GM18951 (cell line): ENCODE results near the gene INTS13.
A peak's percentile ranks its signal among the peaks of the same experiment; 100 is the strongest.
"Not testable (repeated sequence)": the region's sequence is repeated elsewhere in the genome, so short reads cannot be mapped to it uniquely, and the experiment has no call there.

Experiments used
- POLR2A ChIP-seq: IDR thresholded peaks from 4 replicates; pipeline ENCODE4 v1.6.1; 2011; ENCODE audit warnings: mild to moderate bottlenecking; ENCODE audit not compliant: insufficient read length, insufficient read depth; ENCODE audit errors: extremely low read depth
- in situ Hi-C: fragments of 300-500 bp; cut with MboI; formaldehyde crosslinking; loops from one replicate; pipeline ENCODE4 v1.12.0; 2022; ENCODE audit warnings: low sequenced_read_pairs, mixed read lengths, inconsistent platforms; ENCODE audit not compliant: unreplicated experiment

The INTS13 gene

GRCh38 chr12:26937863-26938700 lies at the start of gene INTS13, which contains the start of gene FGFR1OP2:
TSS of gene INTS13 (minus strand) at chr12:26937981. CDS start at chr12:26936803, 1,178 bp downstream.
TSS of gene FGFR1OP2 (plus strand) at chr12:26938470. CDS start at chr12:26954159, 15,689 bp downstream.
- in situ Hi-C loops = no loop called here
- peak; percentile 95 for TF ChIP-seq POLR2A

GRCh38 chr12:26982866-26983265 lies 45.1 kb upstream of the INTS13 start:
- in situ Hi-C loops = no loop called here
- no peak for TF ChIP-seq POLR2A

DNA sequence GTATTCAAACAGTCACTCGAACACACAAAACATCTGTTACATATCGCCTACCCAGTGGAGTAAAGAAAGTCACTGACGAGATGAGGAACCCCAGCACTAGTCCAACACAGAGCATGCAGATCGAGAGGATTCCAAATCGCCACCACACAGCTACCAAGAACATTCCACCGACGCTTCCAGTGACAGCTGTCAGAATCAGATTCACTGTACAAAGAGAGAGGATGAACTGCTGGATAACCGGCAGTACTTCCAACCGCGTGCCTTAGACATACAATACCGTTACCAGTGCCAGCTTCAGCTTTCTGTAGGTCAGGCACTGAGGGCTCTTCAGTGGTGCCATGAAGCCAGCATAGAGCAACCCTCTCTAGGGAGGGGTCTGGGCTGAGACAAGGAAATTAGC lies 42.0 kb upstream of the INTS13 start:
- TF ChIP-seq POLR2A = no peak
- in situ Hi-C loops = no loop called here

- no peak for TF ChIP-seq POLR2A
- in situ Hi-C loops = no loop called here
Observed at GRCh38 chr12:26978801-26979200, 41.0 kb upstream of the INTS13 start.

GRCh38 chr12:26976687-26977086 lies 38.9 kb upstream of the INTS13 start:
- no peak for TF ChIP-seq POLR2A
- in situ Hi-C loops = no loop called here

DNA sequence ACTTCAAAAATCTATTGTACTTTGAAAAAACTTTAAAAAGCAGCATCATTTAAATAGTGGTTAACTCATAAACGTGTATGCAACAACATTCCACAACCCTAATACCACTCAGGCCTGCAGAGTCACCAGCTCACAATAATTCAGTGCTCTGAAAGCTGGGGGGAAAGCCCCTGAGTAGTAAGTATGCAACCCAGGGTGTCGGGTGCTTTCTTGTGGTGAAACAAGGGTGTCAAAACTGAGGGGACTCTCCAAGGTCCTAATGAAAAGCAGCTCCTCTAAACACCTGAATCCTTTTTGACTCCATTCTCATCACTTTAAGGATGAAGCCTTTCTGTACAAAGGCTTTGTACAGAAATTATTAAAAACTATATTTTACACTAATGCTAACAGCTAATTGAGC lies 34.2 kb upstream of the INTS13 start:
- in situ Hi-C loops = no loop called here
- no peak for TF ChIP-seq POLR2A

GRCh38 chr12:26970136-26970535 lies 32.4 kb upstream of the INTS13 start:
- no peak for TF ChIP-seq POLR2A
- in situ Hi-C loops = no loop called here

DNA sequence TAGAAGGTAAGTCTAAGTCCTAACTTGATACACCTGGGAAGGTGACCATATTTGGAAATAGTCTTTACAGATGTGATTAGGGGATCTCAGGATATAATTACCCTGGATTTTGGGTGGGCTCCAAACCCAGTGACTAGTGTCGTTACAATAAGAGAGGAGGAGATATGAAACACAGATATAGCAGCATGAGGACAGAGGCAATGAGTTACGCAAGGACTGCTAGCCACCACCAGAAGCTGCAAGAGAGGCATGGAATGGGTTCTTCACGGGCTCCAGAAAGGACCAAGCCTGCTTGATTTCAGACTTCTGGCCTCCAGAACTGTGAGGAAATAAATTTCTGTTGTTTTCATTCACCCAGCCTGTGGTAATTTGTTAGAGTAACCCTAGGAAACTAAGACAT lies 29.1 kb upstream of the INTS13 start:
- in situ Hi-C loops = no loop called here
- TF ChIP-seq POLR2A = no peak

DNA sequence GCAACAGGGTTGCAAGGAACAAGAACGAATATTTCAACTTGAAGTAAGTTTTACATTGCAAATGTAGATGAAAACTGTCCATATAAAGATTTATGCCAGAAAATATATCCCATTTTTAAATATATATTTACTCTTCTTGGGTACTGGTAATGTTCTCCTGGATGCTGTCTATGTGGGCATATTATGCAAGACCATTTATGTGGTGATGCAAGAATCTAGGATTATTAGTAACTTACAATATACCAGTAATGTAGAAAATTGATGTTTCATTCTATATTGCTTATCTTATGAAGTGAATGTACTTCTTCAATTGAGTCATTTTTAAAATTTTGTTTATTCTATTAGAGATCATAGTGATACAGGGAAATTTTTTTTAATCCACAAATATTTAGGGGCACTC lies 25.6 kb upstream of the INTS13 start:
- in situ Hi-C loops = no loop called here

DNA sequence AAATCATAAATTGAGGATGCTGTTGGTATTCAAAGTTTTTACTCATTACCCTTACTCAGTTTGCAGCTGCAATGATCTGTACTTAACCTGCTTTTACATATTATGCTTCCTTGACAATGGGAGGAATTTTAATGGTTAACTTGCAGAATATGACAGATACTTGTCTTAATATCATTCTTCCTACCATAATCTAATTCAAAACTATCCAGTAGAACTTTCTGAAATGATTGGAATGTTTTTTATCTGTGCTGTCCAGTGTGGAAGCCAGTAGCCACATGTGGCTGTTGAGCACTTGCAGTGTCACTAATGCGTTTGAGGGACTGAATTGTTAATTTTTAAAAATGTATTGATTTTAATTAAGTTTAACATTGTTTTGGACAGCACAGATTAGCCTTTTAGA lies 24.0 kb upstream of the INTS13 start:
- TF ChIP-seq POLR2A = no peak
- in situ Hi-C loops = no loop called here

More for the DNA sequence above, 25.6 kb upstream of the INTS13 start:
- no peak for TF ChIP-seq POLR2A

DNA sequence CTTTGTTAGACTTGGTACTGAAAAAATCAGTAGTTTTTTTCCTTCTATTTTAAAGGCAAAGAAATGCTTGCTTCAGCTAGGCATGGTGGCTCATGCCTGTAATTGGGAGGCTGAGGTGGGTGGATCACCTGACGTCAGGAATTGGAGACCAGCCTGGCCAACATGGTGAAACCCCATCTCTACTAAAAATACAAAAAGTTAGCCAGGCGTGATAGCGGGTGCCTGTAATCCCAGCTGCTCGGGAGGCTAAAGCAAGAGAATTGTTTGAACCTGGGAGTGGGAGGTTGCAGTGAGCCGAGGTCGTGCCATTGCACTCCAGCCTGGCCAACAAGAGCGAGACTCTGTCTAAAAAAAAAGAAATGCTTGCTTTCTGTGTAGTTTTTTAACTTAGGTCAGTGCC lies 23.6 kb upstream of the INTS13 start:
- in situ Hi-C loops = not testable (repeated sequence)

DNA sequence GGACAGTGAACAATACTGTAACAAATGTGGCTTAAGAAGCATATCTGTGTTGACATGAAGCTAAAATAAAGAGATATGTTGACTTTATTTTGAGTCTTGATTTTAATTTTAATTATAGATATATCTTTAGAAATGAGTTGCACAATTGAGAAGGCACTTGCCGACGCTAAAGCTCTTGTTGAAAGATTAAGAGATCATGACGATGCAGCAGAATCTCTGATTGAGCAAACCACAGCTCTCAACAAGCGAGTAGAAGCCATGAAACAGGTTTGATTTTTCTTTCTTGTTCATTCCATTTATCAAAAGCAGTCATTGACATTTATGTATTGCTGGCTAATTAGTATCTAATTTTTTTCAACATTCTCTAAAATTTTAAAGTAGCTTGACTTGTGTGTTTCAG lies 16.2 kb upstream of the INTS13 start:
- in situ Hi-C loops = no loop called here
- TF ChIP-seq POLR2A = no peak

GRCh38 chr12:26953447-26953846 lies 15.7 kb upstream of the INTS13 start:
- in situ Hi-C loops = no loop called here

DNA sequence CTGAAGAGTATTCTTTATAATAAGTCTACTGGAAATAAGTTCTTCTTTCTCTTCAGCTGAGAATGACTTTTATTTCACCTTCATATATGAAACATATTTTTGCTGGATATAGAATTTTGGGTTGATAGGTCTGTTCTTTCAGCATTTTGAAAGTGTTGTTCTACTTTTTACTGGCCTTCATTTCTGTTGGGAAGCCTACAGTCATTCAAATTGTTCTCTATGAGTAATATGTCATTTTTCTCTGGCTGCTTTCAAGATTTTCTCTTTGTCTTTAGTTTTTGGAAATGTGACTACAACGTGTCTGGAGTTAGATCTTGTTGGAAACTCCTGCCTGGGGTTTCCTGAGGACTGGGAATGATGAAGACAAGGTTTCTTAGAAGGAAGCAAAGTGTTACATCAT lies 10.5 kb upstream of the INTS13 start:
- no peak for TF ChIP-seq POLR2A

More at GRCh38 chr12:26953447-26953846, 15.7 kb upstream of the INTS13 start:
- no peak for TF ChIP-seq POLR2A

More for the DNA sequence above, 10.5 kb upstream of the INTS13 start:
- in situ Hi-C loops = no loop called here
